NB4 (cell line): Measurements from ENCODE around the gene CCKAR.

ENCODE experiments used
- POLR2A ChIP-seq: IDR thresholded peaks from 2 replicates; pipeline ENCODE4 v1.6.1; 2011; ENCODE audit warnings: mild to moderate bottlenecking; ENCODE audit not compliant: insufficient read length; ENCODE audit errors: extremely low read depth
- TF ChIP-seq, protein P1 (sequence below): IDR thresholded peaks from one replicate; pipeline ENCODE4 v1.5.1; 2012; ENCODE audit warnings: low read depth, low read length
- TF ChIP-seq, protein P2 (sequence below): IDR thresholded peaks from 2 replicates; pipeline ENCODE4 v1.6.1; 2011; ENCODE audit warnings: low read depth, low read length

DNA sequence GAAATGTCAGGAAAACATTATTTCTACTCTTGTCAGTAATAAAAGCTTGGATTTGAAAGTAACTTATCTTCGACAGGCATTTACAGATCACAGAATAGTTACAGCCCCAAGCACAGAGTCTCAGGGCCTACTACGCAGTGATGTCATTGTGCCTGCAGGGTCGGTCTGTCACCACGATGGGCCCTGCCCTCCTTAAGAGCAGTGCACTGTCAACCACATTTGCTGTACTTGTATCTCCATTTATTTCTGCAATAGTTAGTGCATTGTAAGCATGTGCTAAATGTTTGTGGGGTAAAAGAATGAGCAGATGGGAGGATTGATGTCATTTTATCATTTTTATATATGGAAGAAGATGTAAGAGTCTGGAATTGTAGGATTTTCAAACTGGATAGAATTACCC lies 13.6 kb upstream of the CCKAR start:
- TF ChIP-seq, protein P1, sequence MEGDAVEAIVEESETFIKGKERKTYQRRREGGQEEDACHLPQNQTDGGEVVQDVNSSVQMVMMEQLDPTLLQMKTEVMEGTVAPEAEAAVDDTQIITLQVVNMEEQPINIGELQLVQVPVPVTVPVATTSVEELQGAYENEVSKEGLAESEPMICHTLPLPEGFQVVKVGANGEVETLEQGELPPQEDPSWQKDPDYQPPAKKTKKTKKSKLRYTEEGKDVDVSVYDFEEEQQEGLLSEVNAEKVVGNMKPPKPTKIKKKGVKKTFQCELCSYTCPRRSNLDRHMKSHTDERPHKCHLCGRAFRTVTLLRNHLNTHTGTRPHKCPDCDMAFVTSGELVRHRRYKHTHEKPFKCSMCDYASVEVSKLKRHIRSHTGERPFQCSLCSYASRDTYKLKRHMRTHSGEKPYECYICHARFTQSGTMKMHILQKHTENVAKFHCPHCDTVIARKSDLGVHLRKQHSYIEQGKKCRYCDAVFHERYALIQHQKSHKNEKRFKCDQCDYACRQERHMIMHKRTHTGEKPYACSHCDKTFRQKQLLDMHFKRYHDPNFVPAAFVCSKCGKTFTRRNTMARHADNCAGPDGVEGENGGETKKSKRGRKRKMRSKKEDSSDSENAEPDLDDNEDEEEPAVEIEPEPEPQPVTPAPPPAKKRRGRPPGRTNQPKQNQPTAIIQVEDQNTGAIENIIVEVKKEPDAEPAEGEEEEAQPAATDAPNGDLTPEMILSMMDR, result no peak
- TF ChIP-seq POLR2A, result no peak
- TF ChIP-seq, protein P2, sequence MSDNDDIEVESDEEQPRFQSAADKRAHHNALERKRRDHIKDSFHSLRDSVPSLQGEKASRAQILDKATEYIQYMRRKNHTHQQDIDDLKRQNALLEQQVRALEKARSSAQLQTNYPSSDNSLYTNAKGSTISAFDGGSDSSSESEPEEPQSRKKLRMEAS, result no peak
